ENCODE measurements around the gene SLC41A3. TPM values are rescaled to one million over a fixed set of nuclear protein-coding genes. Genes with fewer than 3 reads are reported as not detected.

Gene SLC41A3
- total and polyA plus RNA-seq, 11 donors: 20.9 to 60.1 (median 46.4) TPM

GRCh38 chr3:126014252-126014651 lies 69.7 kb downstream of the SLC41A3 start:
- Histone ChIP-seq H3K4me1 (peaks cover 0 to 4% (median 0%) of the 10 kb centered on the region in 12 donors), H3K27ac (no peak overlapping the region), H3K4me3 (no peak overlapping the region), H3K9me3 (no peaks in the 10 kb centered on the region), H3K36me3 (peaks cover 0 to 61% (median 32%) of the 10 kb centered on the region in 9 donors), H3K27me3 (no peaks in the 10 kb centered on the region)
- ATAC-seq (no peak), DNase-seq (no peak)
- intact Hi-C loops (cut with DNase I): no loop called here
- TF ChIP-seq, protein P1, sequence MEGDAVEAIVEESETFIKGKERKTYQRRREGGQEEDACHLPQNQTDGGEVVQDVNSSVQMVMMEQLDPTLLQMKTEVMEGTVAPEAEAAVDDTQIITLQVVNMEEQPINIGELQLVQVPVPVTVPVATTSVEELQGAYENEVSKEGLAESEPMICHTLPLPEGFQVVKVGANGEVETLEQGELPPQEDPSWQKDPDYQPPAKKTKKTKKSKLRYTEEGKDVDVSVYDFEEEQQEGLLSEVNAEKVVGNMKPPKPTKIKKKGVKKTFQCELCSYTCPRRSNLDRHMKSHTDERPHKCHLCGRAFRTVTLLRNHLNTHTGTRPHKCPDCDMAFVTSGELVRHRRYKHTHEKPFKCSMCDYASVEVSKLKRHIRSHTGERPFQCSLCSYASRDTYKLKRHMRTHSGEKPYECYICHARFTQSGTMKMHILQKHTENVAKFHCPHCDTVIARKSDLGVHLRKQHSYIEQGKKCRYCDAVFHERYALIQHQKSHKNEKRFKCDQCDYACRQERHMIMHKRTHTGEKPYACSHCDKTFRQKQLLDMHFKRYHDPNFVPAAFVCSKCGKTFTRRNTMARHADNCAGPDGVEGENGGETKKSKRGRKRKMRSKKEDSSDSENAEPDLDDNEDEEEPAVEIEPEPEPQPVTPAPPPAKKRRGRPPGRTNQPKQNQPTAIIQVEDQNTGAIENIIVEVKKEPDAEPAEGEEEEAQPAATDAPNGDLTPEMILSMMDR (IDR thresholded peaks at IDR 0.05): no peak
- no peak for TF ChIP-seq POLR2A (IDR thresholded peaks at IDR 0.05)
- 77 to 86% (median 84%) methylated on average over 4 of the region's 4 CpGs for WGBS, 4 donors

GRCh38 chr3:126013751-126014156 lies 70.2 kb downstream of the SLC41A3 start:
- no peak for DNase-seq
- Histone ChIP-seq H3K27me3 (no peaks in the 10 kb centered on the region), H3K4me3 (no peak overlapping the region), H3K27ac (no peak overlapping the region), H3K9me3 (no peaks in the 10 kb centered on the region), H3K36me3 (peaks cover 0 to 64% (median 32%) of the 10 kb centered on the region in 9 donors), H3K4me1 (peaks cover 0 to 4% (median 0%) of the 10 kb centered on the region in 12 donors)
- ATAC-seq: no peak
- intact Hi-C loops (cut with DNase I): no loop called here
- TF ChIP-seq, protein P1 (IDR thresholded peaks at IDR 0.05): no peak
- TF ChIP-seq POLR2A (IDR thresholded peaks at IDR 0.05): no peak
- WGBS, 4 donors: 81 to 92% (median 90%) methylated on average over 7 to 8 of the region's 8 CpGs

DNA sequence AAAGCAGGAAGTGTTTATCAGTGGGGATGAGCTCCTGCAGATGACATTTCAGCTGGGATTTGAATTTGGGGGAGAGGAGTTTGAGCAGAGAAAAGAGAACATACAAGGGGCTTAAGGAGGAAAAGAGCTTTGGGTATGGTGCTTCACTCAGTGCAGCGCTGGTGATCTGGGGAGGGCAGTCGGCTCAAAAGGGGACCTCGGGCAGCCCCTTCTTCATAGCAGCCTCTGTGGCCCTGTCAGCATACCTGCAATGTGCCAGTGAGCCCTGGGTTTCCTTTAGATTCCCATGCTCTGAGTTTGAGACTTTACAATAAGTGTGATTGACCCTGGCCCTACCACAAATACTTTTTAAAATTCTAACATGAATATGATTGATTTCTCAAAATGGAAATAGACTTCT lies 74.7 kb downstream of the SLC41A3 start:
- Histone ChIP-seq H3K9me3 (no peaks in the 10 kb centered on the region), H3K4me3 (no peak overlapping the region), H3K36me3 (peaks cover 0 to 78% (median 46%) of the 10 kb centered on the region in 9 donors), H3K27me3 (no peaks in the 10 kb centered on the region), H3K27ac (no peak overlapping the region), H3K4me1 (peaks cover 0 to 17% (median 0%) of the 10 kb centered on the region in 12 donors)
- DNase-seq (no peak), ATAC-seq (no peak)
- intact Hi-C loops (cut with DNase I): no loop called here
- TF ChIP-seq, protein P1 (IDR thresholded peaks at IDR 0.05): no peak
- no peak for TF ChIP-seq POLR2A (IDR thresholded peaks at IDR 0.05)
- WGBS, 4 donors: 89 to 96% (median 92%) methylated on average over 3 of the region's 3 CpGs

DNA sequence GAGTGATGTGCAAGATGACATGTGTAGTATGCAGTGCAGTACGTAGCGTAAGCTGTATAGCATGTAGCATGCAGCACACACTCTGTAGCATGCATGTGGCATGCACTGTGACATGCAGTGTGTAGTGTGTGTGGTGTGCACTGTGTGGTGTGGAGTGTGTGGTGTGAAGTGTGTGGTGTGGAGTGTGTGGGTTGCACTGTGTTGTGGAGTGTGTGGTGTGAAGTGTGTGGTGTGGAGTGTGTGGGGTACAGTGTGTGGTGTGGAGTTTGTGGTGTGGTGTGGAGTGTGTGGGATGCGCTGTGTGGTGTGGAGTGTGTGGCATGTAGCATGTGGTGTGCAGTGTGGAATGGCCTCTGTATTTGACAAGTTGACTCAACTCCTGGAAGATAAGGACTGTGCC lies 75.7 kb downstream of the SLC41A3 start:
- Histone ChIP-seq H3K27ac (no peak overlapping the region), H3K4me3 (no peak overlapping the region), H3K4me1 (peaks cover 0 to 17% (median 0%) of the 10 kb centered on the region in 12 donors), H3K36me3 (peaks cover 0 to 68% (median 46%) of the 10 kb centered on the region in 9 donors), H3K27me3 (no peaks in the 10 kb centered on the region), H3K9me3 (no peaks in the 10 kb centered on the region)
- intact Hi-C loops (cut with DNase I): no loop called here
- TF ChIP-seq POLR2A (IDR thresholded peaks at IDR 0.05): no peak
- TF ChIP-seq, protein P1 (IDR thresholded peaks at IDR 0.05): no peak
- 94 to 98% (median 96%) methylated on average over 3 of the region's 3 CpGs for WGBS, 4 donors
- DNase-seq (no peak), ATAC-seq (peak in 2 of 4 donors; percentile 22 to 25)

All from heart left ventricle (tissue), 16 donors.